ENCODE results near the gene BLOC1S4. TPM values are rescaled to one million over a fixed set of nuclear protein-coding genes. Genes with fewer than 3 reads are reported as not detected.

Gene BLOC1S4
- total RNA-seq, 4 donors from 2014 or later, result 1.00 to 18.8 (median 12.4) TPM

- Histone ChIP-seq H3K27me3 (no peaks in the 10 kb centered on the region), H3K36me3 (no peaks in the 10 kb centered on the region), H3K9me3 (no peaks in the 10 kb centered on the region), H3K4me3 (no peak overlapping the region), H3K4me1 (peaks cover 0 to 11% (median 9%) of the 10 kb centered on the region in 4 donors), H3K27ac (peak overlapping the region in 3 of 4 donors; percentile 14 to 63 (median 41))
- WGBS, 2 donors (ENCODE audit: low coverage in 1 of 2), result 73 to 78% methylated on average over 2 to 19 of the region's 21 CpGs
- in situ Hi-C loops (cut with MboI; ENCODE audit: low pct_ligation_motif_present in 1 of 4, low pct_unique_long_range_greater_than_20kb in 1 of 4, low sequenced_read_pairs in 3 of 4), result loop anchor here in 1 of 4 donors (10.0 to 25.0 kb wide), 2 partner anchors 132 to 330 kb away; partner anchors contain the start of gene GRPEL1
- TF ChIP-seq POLR2AphosphoS5 (IDR thresholded peaks at IDR 0.05) (peak in 1 of 3 donors; percentile 22), CTCF (IDR thresholded peaks at IDR 0.05) (no peak)
- intact Hi-C loops (cut with DNase I; ENCODE audit: low total_unique reads), result no loop called here
- DNase-seq, result peak; percentile 68
Observed at GRCh38 chr4:6732441-6733357, 16.7 kb downstream of the BLOC1S4 start.

GRCh38 chr4:6733358-6734164 is 17.6 kb downstream of the BLOC1S4 start:
- intact Hi-C loops (cut with DNase I; ENCODE audit: low total_unique reads), result no loop called here
- peaks cover 0 to 11% (median 9%) of the 10 kb centered on the region in 4 donors for H3K4me1 ChIP-seq
- 89% methylated on average over 12 to 27 of the region's 27 CpGs for WGBS, 2 donors (ENCODE audit: low coverage in 1 of 2)

GRCh38 chr4:6734165-6734786 is 18.3 kb downstream of the BLOC1S4 start:
- WGBS, 2 donors (ENCODE audit: low coverage in 1 of 2), result 61 to 87% methylated on average over 4 to 16 of the region's 16 CpGs
- DNase-seq, result no peak
- Histone ChIP-seq H3K4me3 (no peak overlapping the region), H3K27me3 (no peaks in the 10 kb centered on the region), H3K4me1 (peaks cover 0 to 11% (median 9%) of the 10 kb centered on the region in 4 donors), H3K36me3 (no peaks in the 10 kb centered on the region), H3K27ac (no peak overlapping the region), H3K9me3 (no peaks in the 10 kb centered on the region)
- TF ChIP-seq CTCF (IDR thresholded peaks at IDR 0.05) (no peak), POLR2AphosphoS5 (IDR thresholded peaks at IDR 0.05) (no peak), EP300 (IDR thresholded peaks at IDR 0.05; ENCODE audit: low read depth) (no peak), POLR2A (IDR thresholded peaks at IDR 0.05) (no peak)
- intact Hi-C loops (cut with DNase I; ENCODE audit: low total_unique reads) (no loop called here), in situ Hi-C loops (cut with MboI; ENCODE audit: low pct_ligation_motif_present in 1 of 4, low pct_unique_long_range_greater_than_20kb in 1 of 4, low sequenced_read_pairs in 3 of 4) (loop anchor here in 1 of 4 donors (10.0 to 25.0 kb wide), 2 partner anchors 131 to 328 kb away; partner anchors contain the start of gene GRPEL1)

More at GRCh38 chr4:6733358-6734164, 17.6 kb downstream of the BLOC1S4 start:
- no peaks in the 10 kb centered on the region for H3K9me3 ChIP-seq
- no peaks in the 10 kb centered on the region for H3K36me3 ChIP-seq
- no peaks in the 10 kb centered on the region for H3K27me3 ChIP-seq
- H3K27ac ChIP-seq, result no peak overlapping the region
- no peak overlapping the region for H3K4me3 ChIP-seq
- TF ChIP-seq POLR2A (IDR thresholded peaks at IDR 0.05) (no peak), POLR2AphosphoS5 (IDR thresholded peaks at IDR 0.05) (no peak), EP300 (IDR thresholded peaks at IDR 0.05; ENCODE audit: low read depth) (no peak), CTCF (IDR thresholded peaks at IDR 0.05) (no peak)
- in situ Hi-C loops (cut with MboI; ENCODE audit: low pct_ligation_motif_present in 1 of 4, low pct_unique_long_range_greater_than_20kb in 1 of 4, low sequenced_read_pairs in 3 of 4), result loop anchor here in 1 of 4 donors (10.0 to 25.0 kb wide), 2 partner anchors 131 to 329 kb away; partner anchors contain the start of gene GRPEL1
- DNase-seq, result no peak
